GM10248 (cell line): ENCODE results near the gene TFCP2L1.
"Not testable (repeated sequence)": the region's sequence is repeated elsewhere in the genome, so short reads cannot be mapped to it uniquely, and the experiment has no call there.

ENCODE experiments used
- CTCF ChIA-PET: fragments of 300-600 bp; sonication (Branson Sonifier 250); formaldehyde crosslinking; extraction: SDS; loops from one replicate; lab custom pipeline; 2021; ENCODE audit warnings: antibody characterized with exemption; lab: Yijun Ruan, JAX
- POLR2A ChIA-PET: fragments of 350-650 bp; sonication (Branson Sonifier 250); formaldehyde crosslinking; extraction: SDS; loops from one replicate; lab custom pipeline; 2020; ENCODE audit warnings: antibody characterized with exemption; lab: Yijun Ruan, JAX
- DNase-seq: peaks from one replicate; pipeline ENCODE4 v3.0.0; 2012; ENCODE audit errors: extremely low spot score
- TF ChIP-seq, protein P1 (sequence below): IDR thresholded peaks from 2 replicates; pipeline ENCODE4 v1.5.1; 2012; ENCODE audit warnings: mild to moderate bottlenecking, low read depth; ENCODE audit errors: extremely low read depth, missing control alignments, control extremely low read depth

Gene TFCP2L1

DNA sequence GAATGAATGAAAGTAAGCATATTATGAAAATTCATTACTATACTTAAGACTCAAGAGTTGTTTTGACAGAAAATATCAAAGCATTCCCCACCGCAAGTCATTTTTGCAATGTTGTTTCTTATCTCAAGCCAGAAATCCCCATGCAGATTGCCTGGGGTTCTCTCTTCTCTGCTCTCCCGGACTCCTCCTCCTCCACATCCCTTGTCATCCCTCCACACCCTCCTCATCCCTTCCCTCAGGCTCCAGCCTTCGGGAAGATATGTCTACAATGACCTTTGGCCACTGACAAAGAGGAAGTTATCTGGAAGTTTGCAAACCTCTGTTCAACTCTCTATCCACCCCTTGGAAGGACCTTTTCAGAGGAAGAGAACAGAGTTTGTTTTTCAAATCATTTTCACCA is 11.9 kb downstream of the TFCP2L1 start:
- TF ChIP-seq, protein P1, sequence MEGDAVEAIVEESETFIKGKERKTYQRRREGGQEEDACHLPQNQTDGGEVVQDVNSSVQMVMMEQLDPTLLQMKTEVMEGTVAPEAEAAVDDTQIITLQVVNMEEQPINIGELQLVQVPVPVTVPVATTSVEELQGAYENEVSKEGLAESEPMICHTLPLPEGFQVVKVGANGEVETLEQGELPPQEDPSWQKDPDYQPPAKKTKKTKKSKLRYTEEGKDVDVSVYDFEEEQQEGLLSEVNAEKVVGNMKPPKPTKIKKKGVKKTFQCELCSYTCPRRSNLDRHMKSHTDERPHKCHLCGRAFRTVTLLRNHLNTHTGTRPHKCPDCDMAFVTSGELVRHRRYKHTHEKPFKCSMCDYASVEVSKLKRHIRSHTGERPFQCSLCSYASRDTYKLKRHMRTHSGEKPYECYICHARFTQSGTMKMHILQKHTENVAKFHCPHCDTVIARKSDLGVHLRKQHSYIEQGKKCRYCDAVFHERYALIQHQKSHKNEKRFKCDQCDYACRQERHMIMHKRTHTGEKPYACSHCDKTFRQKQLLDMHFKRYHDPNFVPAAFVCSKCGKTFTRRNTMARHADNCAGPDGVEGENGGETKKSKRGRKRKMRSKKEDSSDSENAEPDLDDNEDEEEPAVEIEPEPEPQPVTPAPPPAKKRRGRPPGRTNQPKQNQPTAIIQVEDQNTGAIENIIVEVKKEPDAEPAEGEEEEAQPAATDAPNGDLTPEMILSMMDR, result no peak
- POLR2A ChIA-PET, result no interaction called here
- DNase-seq, result no peak
- CTCF ChIA-PET, result no interaction called here

DNA sequence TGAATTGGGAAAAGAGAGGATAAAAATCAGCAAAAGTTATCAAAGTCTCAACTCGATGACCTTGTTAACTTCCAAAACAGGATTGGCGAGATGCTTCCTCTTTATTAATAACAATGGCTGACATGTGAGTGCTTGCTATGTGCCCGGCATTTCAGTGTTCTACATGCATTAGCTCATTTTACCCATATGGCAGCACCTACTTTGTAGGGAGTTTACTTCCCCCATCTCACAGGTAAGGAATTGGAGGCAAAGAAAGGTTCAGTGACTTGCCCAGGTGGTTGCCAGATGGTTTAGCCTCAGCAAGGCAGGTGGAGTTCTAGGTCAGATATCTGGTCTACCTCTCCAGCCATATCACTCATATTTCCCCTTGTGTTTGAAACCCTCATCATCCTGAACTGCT is 12.4 kb downstream of the TFCP2L1 start:
- no peak for DNase-seq
- TF ChIP-seq, protein P1, result no peak
- ChIA-PET POLR2A (no interaction called here), CTCF (interaction anchor here (1.3 kb wide), 1 partner anchor 24 kb away, joined by 4 read pairs; no protein-coding TSS in a partner anchor)

DNA sequence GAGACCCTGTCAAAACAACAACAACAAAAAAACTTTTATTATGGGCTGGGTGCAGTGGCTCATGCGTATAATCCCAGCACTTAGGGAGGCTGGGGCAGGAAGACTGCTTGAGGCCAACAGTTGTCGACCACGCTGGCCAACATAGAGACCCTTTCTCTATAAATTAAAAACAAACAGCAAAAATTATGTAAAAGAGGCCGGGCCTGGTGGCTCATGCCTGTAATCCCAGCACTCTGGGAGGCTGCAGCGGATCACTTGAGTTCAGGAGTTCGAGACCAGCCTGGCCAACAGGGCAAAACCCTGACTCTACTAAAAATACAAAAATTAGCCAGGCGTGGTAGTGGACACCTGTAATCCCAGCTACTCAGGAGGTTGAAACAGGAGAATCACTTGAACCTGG is 15.6 kb downstream of the TFCP2L1 start:
- CTCF ChIA-PET, DNase-seq, POLR2A ChIA-PET: not testable (repeated sequence)

DNA sequence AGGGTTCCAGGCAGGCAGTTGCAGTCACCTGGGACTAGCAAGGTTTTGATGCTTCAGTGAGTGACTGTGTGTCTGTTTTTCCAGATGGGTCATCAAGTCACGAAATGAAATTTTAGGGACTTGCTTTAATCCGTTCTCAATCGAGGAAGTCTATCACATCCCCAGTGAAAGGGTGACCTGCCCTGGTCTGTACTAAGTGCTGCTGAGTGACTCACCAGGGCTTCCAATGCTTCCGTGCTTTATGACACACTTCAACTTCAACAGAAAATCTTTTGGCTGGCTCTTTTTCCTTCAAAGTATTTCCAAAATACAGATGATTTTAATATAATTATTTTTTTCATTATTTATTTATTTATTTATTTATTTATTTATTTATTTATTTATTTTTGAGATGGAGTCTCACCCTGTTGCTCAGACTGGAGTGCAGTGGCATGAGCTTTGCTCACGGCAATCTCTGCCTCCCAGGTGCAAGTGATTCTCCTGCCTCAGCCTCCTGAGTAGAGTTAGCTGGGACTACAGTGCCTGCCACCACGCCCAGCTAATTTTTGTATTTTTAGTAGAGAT is 18.4 kb downstream of the TFCP2L1 start:
- POLR2A ChIA-PET, result no interaction called here
- TF ChIP-seq, protein P1, result no peak
- CTCF ChIA-PET, result no interaction called here
- DNase-seq, result no peak

DNA sequence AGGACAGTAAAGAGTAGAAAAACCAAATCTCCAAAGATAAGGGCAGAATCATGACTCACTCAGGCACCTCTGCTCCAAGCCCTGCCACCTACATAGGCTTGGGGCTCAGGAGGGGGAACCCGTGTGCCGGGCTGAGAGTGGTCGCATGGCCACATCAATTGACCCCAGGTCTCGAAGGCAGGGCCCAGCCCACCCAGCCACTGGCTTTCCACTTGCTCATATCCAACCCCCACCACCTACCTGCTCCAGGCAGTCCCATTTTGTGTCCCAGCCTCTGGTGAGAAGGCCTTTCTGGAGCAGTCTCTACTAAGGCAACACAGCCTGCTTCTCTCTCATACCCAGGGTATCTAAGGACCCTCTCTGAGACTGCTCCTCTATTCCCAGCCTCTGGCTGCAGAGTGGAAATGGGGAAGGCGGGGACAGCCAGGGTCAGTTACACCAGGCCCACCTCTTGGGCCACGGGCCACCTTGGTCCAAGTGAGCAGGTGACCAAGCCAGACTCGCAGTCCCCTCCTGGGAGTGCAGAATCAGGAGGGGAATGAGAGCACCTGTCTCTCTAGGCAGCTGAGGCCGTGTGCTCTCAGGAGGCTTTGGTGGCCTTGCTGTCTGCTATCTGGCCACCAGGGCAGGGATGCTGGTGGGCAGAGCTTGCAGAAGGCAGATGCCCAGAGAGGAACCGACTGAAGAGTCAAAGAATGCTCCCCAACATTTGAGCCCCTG is 20.8 kb downstream of the TFCP2L1 start:
- CTCF ChIA-PET, result no interaction called here
- POLR2A ChIA-PET, result no interaction called here
- TF ChIP-seq, protein P1, result no peak
- DNase-seq, result no peak

DNA sequence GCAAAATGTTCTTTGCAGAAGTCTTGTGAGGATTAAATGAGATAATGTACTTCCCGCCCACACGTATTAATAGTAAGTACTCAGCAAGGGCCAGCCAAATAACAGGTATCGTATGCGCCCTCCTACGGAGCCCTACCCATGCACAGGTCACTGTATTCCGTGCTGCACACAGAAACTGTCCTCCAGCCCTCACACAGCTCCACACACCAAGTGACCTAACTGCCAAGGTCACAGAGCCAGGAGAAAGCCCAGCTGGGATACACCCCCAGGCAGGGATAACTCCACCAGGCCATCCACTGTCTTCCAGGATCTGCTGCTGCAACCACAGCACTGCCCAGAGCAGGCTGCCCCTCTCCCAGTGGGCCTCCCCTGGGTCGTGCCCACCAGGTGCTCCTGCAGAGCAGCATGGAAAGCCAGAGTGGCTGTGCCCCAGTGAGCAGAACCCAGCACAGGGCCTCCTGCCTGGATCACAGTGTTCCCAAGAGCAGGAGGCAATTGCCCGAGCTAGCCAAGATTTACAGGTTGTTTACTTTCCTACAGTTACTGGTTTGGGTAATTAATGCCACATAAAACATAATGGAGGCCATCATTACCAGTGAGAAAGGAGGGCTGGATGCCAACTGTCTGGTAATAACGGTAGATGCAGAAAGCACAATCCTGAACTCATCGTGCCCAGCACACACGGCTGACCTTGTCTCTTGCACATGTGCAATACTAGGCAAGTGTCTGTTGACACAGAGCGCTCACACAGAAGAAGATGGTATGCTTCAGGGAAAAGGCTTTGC is 24.4 kb downstream of the TFCP2L1 start:
- TF ChIP-seq, protein P1, result no peak

More for the DNA sequence above, 24.4 kb downstream of the TFCP2L1 start:
- POLR2A ChIA-PET, result no interaction called here
- DNase-seq, result no peak
- CTCF ChIA-PET, result interaction anchor here (1.0 kb wide), 1 partner anchor 210 kb away, joined by 3 read pairs; no protein-coding TSS in a partner anchor
